Panc1 (cell line): ENCODE data around the gene SARDH.

Experiments
- CTCF ChIP-seq: fragments of 450-650 bp; IDR thresholded peaks from 2 replicates; pipeline ENCODE4 v1.5.1; 2017; ENCODE audit warnings: mild to moderate bottlenecking
- POLR2AphosphoS5 ChIP-seq: IDR thresholded peaks from 2 replicates; pipeline ENCODE4 v1.6.1; 2012; ENCODE audit warnings: mild to moderate bottlenecking, low read depth, low read length, moderate library complexity
- TF ChIP-seq, protein P1 (sequence below), 2 experiments: IDR thresholded peaks; 2 replicates each; pipeline ENCODE4 v1.6.1; 2011 to 2012; ENCODE audit warnings: low read depth in 2 of 2, control low read depth in 1 of 2, low read length in 1 of 2, mild to moderate bottlenecking in 1 of 2, moderate library complexity in 1 of 2; ENCODE audit not compliant: insufficient read depth in 1 of 2

GRCh38 chr9:133694686-133695085, 43.5 kb downstream of the SARDH start:
- TF ChIP-seq CTCF (no peak), POLR2AphosphoS5 (no peak)
- TF ChIP-seq, protein P1, sequence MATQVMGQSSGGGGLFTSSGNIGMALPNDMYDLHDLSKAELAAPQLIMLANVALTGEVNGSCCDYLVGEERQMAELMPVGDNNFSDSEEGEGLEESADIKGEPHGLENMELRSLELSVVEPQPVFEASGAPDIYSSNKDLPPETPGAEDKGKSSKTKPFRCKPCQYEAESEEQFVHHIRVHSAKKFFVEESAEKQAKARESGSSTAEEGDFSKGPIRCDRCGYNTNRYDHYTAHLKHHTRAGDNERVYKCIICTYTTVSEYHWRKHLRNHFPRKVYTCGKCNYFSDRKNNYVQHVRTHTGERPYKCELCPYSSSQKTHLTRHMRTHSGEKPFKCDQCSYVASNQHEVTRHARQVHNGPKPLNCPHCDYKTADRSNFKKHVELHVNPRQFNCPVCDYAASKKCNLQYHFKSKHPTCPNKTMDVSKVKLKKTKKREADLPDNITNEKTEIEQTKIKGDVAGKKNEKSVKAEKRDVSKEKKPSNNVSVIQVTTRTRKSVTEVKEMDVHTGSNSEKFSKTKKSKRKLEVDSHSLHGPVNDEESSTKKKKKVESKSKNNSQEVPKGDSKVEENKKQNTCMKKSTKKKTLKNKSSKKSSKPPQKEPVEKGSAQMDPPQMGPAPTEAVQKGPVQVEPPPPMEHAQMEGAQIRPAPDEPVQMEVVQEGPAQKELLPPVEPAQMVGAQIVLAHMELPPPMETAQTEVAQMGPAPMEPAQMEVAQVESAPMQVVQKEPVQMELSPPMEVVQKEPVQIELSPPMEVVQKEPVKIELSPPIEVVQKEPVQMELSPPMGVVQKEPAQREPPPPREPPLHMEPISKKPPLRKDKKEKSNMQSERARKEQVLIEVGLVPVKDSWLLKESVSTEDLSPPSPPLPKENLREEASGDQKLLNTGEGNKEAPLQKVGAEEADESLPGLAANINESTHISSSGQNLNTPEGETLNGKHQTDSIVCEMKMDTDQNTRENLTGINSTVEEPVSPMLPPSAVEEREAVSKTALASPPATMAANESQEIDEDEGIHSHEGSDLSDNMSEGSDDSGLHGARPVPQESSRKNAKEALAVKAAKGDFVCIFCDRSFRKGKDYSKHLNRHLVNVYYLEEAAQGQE (IDR thresholded peaks at IDR 0.05; ENCODE audit: insufficient read depth in 1 of 2, low read depth in 2 of 2, low read length in 1 of 2): no peak
